Ovary (tissue), 9 donors: ENCODE data around the gene APOD. TPM values are rescaled to one million over a fixed set of nuclear protein-coding genes. Genes with fewer than 3 reads are reported as not detected.
"Not testable (repeated sequence)": the region's sequence is repeated elsewhere in the genome, so short reads cannot be mapped to it uniquely, and the experiment has no call there.

Experiments used
- DNase-seq, 5 donors: peaks; one replicate each; pipeline ENCODE4 v3.0.0-alpha.2; 2019 to 2020
- H3K27ac ChIP-seq, 2 donors: fragments of 200-600 bp; one replicate each; pipeline versions ENCODE4 v1.5.1 to v1.8.0; 2019 to 2022
- H3K27me3 ChIP-seq: fragments of 200-600 bp; one replicate; pipeline ENCODE4 v1.8.0; 2022
- H3K36me3 ChIP-seq: fragments of 200-600 bp; sonication (generic); one replicate; pipeline ENCODE4 v1.5.1; 2019
- H3K4me1 ChIP-seq: one replicate; pipeline ENCODE4 v1.8.1; 2013; ENCODE audit warnings: mild to moderate bottlenecking, moderate library complexity; ENCODE audit not compliant: insufficient read depth
- H3K4me3 ChIP-seq: fragments of 200-600 bp; sonication (generic); one replicate; pipeline ENCODE4 v1.5.1; 2017
- H3K9me3 ChIP-seq, 2 donors: fragments of 200-600 bp in 1 of 2; sonication (generic) in 1 of 2; one replicate each; pipeline versions ENCODE4 v1.5.1 to v1.8.1; 2013 to 2019; ENCODE audit warnings: mild to moderate bottlenecking in 1 of 2, moderate library complexity in 1 of 2
- EP300 ChIP-seq: sonication (generic); formaldehyde crosslinking; IDR thresholded peaks from one replicate; pipeline ENCODE4 v1.6.1; 2017; ENCODE audit warnings: antibody characterized with exemption
- POLR2A ChIP-seq: fragments of 450-650 bp; IDR thresholded peaks from one replicate; pipeline ENCODE4 v1.6.1; 2017; ENCODE audit warnings: antibody characterized with exemption, mild to moderate bottlenecking, moderate library complexity
- WGBS, 3 donors: extraction: QIAGEN DNeasy Blood & Tissue Kit in 1 of 3; methylation state at CpG; one replicate each; pipeline versions ENCODE4 v1.1.5 to v1.1.7; 2013 to 2017; 5-methylcytosine and 5-hydroxymethylcytosine counted together
- intact Hi-C, 4 donors: fragments of 100-400 bp; cut with DNase I; formaldehyde crosslinking; loops; one replicate each; pipeline versions ENCODE4 v1.11.0 to v1.15.1; 2022 to 2023
- polyA plus RNA-seq, 2 donors: library from polyadenylated mRNA; stranded (reverse); fragments of 200-250 nt in 1 of 2; fragments of 350-450 nt in 1 of 2; fragmentation: Illumina TruSeq in 1 of 2; extraction: RNeasy Lipid Tissue Mini Kit (QIAGEN cat#74804) in 1 of 2; gene quantifications; one replicate each; pipeline ENCODE4 v1.2.3, GENCODE V29; 2013 to 2014
- total RNA-seq, 7 donors: library from RNA; depleted of rRNA in 2 of 7; stranded (reverse); fragments of >200 nt in 2 of 7; fragmentation: NEBNext Ultra II Directional in 3 of 7; extraction: Animal tissue kit (Norgen Biotek cat#: 25700) in 3 of 7; gene quantifications; one replicate each; pipeline versions ENCODE4 v1.1.0 to v1.2.4, GENCODE V29; 2016 to 2023
- TF ChIP-seq, protein P1 (sequence below), 3 donors: fragments of 450-650 bp in 2 of 3; fragments of 200-600 bp in 1 of 3; IDR thresholded peaks; one replicate each; pipeline versions ENCODE4 v1.5.1 to v1.8.0; 2016 to 2022; ENCODE audit warnings: antibody characterized with exemption in 3 of 3, mild to moderate bottlenecking in 1 of 3
- donor health status: DM: no; HTN: no; CAD: no; lungs with moderate emphysema.
- donor health status: DM: no; HTN: no; CAD: no.
- donor health status: Bipolar disorder and iron deficiency.
- donor health status: DM: yes; HTN: yes; CAD: no.
- donor health status: DM: no; HTN: no; CAD: no.
- donor health status: DM: yes; HTN: yes; CAD: no.

APOD gene
- total and polyA plus RNA-seq, 9 donors, result 38.0 to 748 (median 101) TPM

DNA sequence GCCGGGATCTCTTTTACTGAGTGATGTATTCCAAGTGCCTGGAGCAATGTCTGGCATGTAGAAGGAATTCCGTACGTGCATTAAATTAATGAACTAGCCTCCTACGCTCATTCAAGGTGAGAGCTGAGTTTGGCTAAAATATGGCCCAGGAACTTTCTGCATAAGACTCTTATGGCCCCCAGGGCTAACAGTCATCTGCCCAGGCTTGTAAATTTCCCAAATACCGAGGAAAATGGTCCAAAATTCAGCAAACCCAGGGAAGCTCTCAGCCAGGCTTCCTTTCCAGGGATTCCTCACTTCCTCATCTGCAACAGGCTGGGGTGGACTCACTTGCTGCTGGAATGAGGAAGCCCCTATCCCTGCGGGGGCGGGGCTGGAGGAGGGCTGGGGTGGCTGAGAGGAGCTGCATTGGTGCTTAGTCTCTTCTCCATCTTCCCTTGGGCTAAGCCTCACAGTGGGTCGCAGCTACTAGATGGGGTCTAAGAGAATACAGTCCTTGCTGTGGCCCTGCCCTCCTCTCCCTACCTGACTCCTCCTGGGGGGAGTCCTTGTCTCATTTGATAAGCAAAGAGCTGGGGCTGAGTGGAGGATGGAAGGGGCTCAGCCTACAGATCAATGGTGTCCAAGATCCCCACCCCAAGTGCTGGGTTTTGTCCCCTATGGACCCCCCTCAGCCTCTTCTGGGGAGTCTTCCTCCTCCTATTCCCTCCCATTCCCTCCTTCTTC is 28.5 kb upstream of the APOD start:
- intact Hi-C loops, result no loop called here
- TF ChIP-seq, protein P1, sequence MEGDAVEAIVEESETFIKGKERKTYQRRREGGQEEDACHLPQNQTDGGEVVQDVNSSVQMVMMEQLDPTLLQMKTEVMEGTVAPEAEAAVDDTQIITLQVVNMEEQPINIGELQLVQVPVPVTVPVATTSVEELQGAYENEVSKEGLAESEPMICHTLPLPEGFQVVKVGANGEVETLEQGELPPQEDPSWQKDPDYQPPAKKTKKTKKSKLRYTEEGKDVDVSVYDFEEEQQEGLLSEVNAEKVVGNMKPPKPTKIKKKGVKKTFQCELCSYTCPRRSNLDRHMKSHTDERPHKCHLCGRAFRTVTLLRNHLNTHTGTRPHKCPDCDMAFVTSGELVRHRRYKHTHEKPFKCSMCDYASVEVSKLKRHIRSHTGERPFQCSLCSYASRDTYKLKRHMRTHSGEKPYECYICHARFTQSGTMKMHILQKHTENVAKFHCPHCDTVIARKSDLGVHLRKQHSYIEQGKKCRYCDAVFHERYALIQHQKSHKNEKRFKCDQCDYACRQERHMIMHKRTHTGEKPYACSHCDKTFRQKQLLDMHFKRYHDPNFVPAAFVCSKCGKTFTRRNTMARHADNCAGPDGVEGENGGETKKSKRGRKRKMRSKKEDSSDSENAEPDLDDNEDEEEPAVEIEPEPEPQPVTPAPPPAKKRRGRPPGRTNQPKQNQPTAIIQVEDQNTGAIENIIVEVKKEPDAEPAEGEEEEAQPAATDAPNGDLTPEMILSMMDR (IDR thresholded peaks at IDR 0.05), result no peak
- no peak for TF ChIP-seq EP300
- no peak for TF ChIP-seq POLR2A
- 15 to 51% (median 25%) methylated on average over 8 of the region's 8 CpGs for WGBS, 3 donors
- Histone ChIP-seq H3K36me3 (no peaks in the 10 kb centered on the region), H3K4me3 (no peak overlapping the region), H3K4me1 (peaks cover 4% of the 10 kb centered on the region), H3K27ac (no peak overlapping the region), H3K9me3 (no peaks in the 10 kb centered on the region), H3K27me3 (no peaks in the 10 kb centered on the region)
- DNase-seq, result peak in 2 of 5 donors; percentile 28 to 63

DNA sequence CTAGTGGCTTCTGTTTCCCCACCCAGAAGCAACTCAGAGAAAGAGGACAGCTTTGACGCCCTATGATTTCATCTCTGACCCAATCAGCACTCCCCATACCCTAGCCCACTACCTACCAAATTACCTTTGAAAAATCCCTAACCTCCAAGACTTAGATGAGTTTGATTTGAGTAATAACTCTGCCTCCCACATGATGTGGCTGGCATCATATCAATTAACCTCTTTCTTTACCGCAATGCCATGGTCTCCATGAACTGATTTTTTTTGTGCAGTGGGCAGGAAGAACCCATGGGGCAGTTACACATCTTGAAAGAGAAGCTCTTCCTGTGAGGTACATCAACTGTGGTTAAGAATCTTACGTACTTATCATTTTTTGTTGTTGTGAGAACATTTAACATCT is 25.5 kb upstream of the APOD start:
- no peaks in the 10 kb centered on the region for H3K9me3 ChIP-seq
- H3K4me3 ChIP-seq, result no peak overlapping the region
- intact Hi-C loops, result no loop called here
- TF ChIP-seq EP300 (no peak), POLR2A (no peak)
- TF ChIP-seq, protein P1 (IDR thresholded peaks at IDR 0.05), result no peak
- WGBS, 3 donors, result 86 to 87% (median 86%) methylated on average over 3 of the region's 3 CpGs
- DNase-seq, result no peak
- H3K27ac ChIP-seq, result no peak overlapping the region
- H3K4me1 ChIP-seq, result peaks cover 4% of the 10 kb centered on the region
- no peaks in the 10 kb centered on the region for H3K36me3 ChIP-seq
- H3K27me3 ChIP-seq, result no peaks in the 10 kb centered on the region

GRCh38 chr3:195601785-195602184 is 18.0 kb upstream of the APOD start:
- H3K4me3 ChIP-seq, H3K4me1 ChIP-seq, intact Hi-C loops, H3K9me3 ChIP-seq, H3K27me3 ChIP-seq, DNase-seq, H3K36me3 ChIP-seq, H3K27ac ChIP-seq: not testable (repeated sequence)
- WGBS, 3 donors, result 50 to 63% (median 53%) methylated on average over 2 of the region's 2 CpGs

- H3K27ac ChIP-seq, result no peak overlapping the region
- no peak overlapping the region for H3K4me3 ChIP-seq
- TF ChIP-seq EP300, result no peak
- TF ChIP-seq POLR2A, result no peak
- TF ChIP-seq, protein P1 (IDR thresholded peaks at IDR 0.05), result no peak
- H3K9me3 ChIP-seq, result no peaks in the 10 kb centered on the region
- H3K4me1 ChIP-seq, result no peaks in the 10 kb centered on the region
- 94 to 98% (median 97%) methylated on average over 2 of the region's 2 CpGs for WGBS, 3 donors
- no peak for DNase-seq
- H3K36me3 ChIP-seq, result no peaks in the 10 kb centered on the region
- intact Hi-C loops, result no loop called here
- no peaks in the 10 kb centered on the region for H3K27me3 ChIP-seq
Measured at GRCh38 chr3:195601382-195601781, 17.6 kb upstream of the APOD start.

DNA sequence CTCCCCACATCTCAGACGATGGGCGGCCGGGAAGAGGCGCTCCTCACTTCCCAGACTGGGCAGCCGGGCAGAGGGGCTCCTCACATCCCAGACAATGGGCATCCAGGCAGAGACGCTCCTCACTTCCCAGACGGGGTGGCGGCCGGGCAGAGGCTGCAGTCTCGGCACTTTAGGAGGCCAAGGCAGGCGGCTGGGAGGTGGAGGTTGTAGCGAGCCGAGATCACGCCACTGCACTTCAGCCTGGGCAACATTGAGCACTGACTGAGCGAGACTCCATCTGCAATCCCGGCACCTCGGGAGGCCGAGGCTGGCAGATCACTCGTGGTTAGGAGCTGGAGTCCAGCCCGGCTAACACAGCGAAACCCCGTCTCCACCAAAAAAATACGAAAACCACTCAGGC is 16.2 kb upstream of the APOD start:
- H3K27ac ChIP-seq, H3K4me1 ChIP-seq, H3K36me3 ChIP-seq, DNase-seq, H3K9me3 ChIP-seq, intact Hi-C loops, H3K27me3 ChIP-seq, H3K4me3 ChIP-seq: not testable (repeated sequence)
- 89 to 95% (median 94%) methylated on average over 20 to 23 of the region's 23 CpGs for WGBS, 3 donors

GRCh38 chr3:195599516-195599915 is 15.8 kb upstream of the APOD start:
- H3K4me1 ChIP-seq, H3K27me3 ChIP-seq, H3K4me3 ChIP-seq, intact Hi-C loops, H3K27ac ChIP-seq, H3K9me3 ChIP-seq, H3K36me3 ChIP-seq, DNase-seq: not testable (repeated sequence)
- WGBS, 3 donors, result 91 to 96% (median 93%) methylated on average over 22 to 24 of the region's 24 CpGs
